ENCODE results near the gene CHN1. TPM values are rescaled to one million over a fixed set of nuclear protein-coding genes. Genes with fewer than 3 reads are reported as not detected.

Gene CHN1
- total and polyA plus RNA-seq, 2 of the 8 experiments (the other 6 are each of a cell fraction or from before 2014, with no cell fraction given): 54.0 to 65.7 TPM

DNA sequence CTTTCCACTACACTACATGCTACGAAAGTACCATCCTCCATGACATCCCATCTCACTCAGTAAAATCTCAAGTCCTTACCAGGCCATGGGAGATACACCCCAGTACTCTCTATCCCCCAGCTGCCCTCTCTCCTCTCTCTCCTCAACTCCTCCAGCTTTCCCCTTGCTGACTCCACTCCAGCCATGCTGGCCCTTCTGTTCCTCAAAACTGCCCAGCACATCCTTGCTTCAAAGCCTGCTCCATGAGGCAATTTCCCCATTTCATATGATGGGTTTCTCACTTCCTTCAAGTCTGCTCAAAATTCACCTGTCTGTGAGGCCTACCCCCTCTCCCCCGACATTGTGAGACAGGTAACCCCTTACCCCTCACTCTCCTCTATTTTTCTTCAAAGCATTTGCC lies 8.6 kb downstream of the CHN1 start (continued):
- TF ChIP-seq KDM5A (IDR thresholded peaks at IDR 0.05; ENCODE audit: low read length) (no peak), GTF2F1 (IDR thresholded peaks at IDR 0.05; ENCODE audit: borderline replicate concordance, low read depth, low read length) (no peak), HDAC6 (IDR thresholded peaks at IDR 0.05; ENCODE audit: low read depth, low read length) (no peak), ZNF274 (IDR thresholded peaks at IDR 0.05; ENCODE audit: borderline replicate concordance, extremely low read depth, low read length) (no peak)

Data from H1 (cell line).